GM18508 (cell line): Measurements from ENCODE around the gene NEMP2.

Experiments
- ATAC-seq: cut with Tn5 transposase; IDR thresholded peaks from one replicate; pipeline ENCODE4 v1.9.1; 2021; ENCODE audit warnings: moderate number of reproducible peaks; ENCODE audit not compliant: insufficient read depth, unreplicated experiment

Gene NEMP2

GRCh38 chr2:190462611-190463010 is 71.9 kb downstream of the NEMP2 start:
- ATAC-seq = no peak

- no peak for ATAC-seq
Measured at GRCh38 chr2:190462181-190462580, 72.3 kb downstream of the NEMP2 start.

GRCh38 chr2:190460487-190460886 is 74.0 kb downstream of the NEMP2 start:
- no peak for ATAC-seq

GRCh38 chr2:190459881-190460280 is 74.6 kb downstream of the NEMP2 start:
- no peak for ATAC-seq

GRCh38 chr2:190458352-190459107 is 76.0 kb downstream of the NEMP2 start:
- ATAC-seq = no peak

- ATAC-seq = no peak
Measured at GRCh38 chr2:190457256-190457655, 77.3 kb downstream of the NEMP2 start.

GRCh38 chr2:190456833-190457232 is 77.7 kb downstream of the NEMP2 start:
- no peak for ATAC-seq

GRCh38 chr2:190455358-190456095 is 79.0 kb downstream of the NEMP2 start:
- no peak for ATAC-seq

- no peak for ATAC-seq
Measured at GRCh38 chr2:190454795-190455194, 79.7 kb downstream of the NEMP2 start.
